Uterus (tissue), 4 donors: ENCODE data around the gene PCDH9. TPM values are rescaled to one million over a fixed set of nuclear protein-coding genes. Genes with fewer than 3 reads are reported as not detected.

Source experiments
- DNase-seq, 2 donors: peaks; one replicate each; pipeline ENCODE4 v3.0.0-alpha.2; 2019 to 2020
- H3K27ac ChIP-seq, 2 donors: fragments of 200-600 bp; sonication (generic); 1 replicate in 1 of 2; 2 replicates in 1 of 2; pipeline ENCODE4 v1.5.1; 2016 to 2018
- H3K27me3 ChIP-seq, 2 donors: fragments of 200-600 bp; sonication (generic); one replicate each; pipeline ENCODE4 v1.5.1; 2018 to 2019; ENCODE audit warnings: control low read depth in 1 of 2
- H3K36me3 ChIP-seq, 2 donors: fragments of 200-600 bp; sonication (generic); one replicate each; pipeline ENCODE4 v1.5.1; 2019; ENCODE audit warnings: control low read depth in 1 of 2
- H3K4me1 ChIP-seq, 2 donors: fragments of 200-600 bp; sonication (generic); one replicate each; pipeline ENCODE4 v1.5.1; 2018 to 2019; ENCODE audit warnings: control low read depth in 1 of 2
- H3K4me3 ChIP-seq, 2 donors: fragments of 200-600 bp; sonication (generic); 1 replicate in 1 of 2; 2 replicates in 1 of 2; pipeline ENCODE4 v1.5.1; 2018 to 2019; ENCODE audit warnings: mild to moderate bottlenecking in 1 of 2
- H3K9me3 ChIP-seq, 2 donors: fragments of 200-600 bp; sonication (generic); one replicate each; pipeline ENCODE4 v1.5.1; 2019; ENCODE audit warnings: control low read depth in 1 of 2
- POLR2A ChIP-seq, 2 donors: fragments of 450-650 bp; IDR thresholded peaks; one replicate each; pipeline ENCODE4 v1.6.1; 2016; ENCODE audit warnings: antibody characterized with exemption in 2 of 2, mild to moderate bottlenecking in 1 of 2, moderate library complexity in 1 of 2
- intact Hi-C: fragments of 100-400 bp; cut with DNase I; formaldehyde crosslinking; loops from one replicate; pipeline ENCODE4 v1.15.1; 2023; ENCODE audit warnings: low total_unique reads
- total RNA-seq, 4 donors: library from RNA; depleted of rRNA in 3 of 4; stranded (reverse); fragments of >200 nt in 3 of 4; gene quantifications; one replicate each; pipeline versions ENCODE4 v1.1.0 to v1.2.4, GENCODE V29; 2014 to 2023
- TF ChIP-seq, protein P1 (sequence below), 4 experiments: fragments of 200-600 bp in 2 of 4; fragments of 450-650 bp in 2 of 4; sonication (generic) in 2 of 4; IDR thresholded peaks; one replicate each; pipeline ENCODE4 v1.5.1; 2016 to 2019; ENCODE audit warnings: antibody characterized with exemption in 4 of 4, mild to moderate bottlenecking in 2 of 4, moderate library complexity in 1 of 4
- donor health status: DM: yes; HTN: yes; CAD: no.

Gene PCDH9
- total RNA-seq, 4 donors from 2014 or later = 0.51 to 45.7 (median 2.1) TPM

DNA sequence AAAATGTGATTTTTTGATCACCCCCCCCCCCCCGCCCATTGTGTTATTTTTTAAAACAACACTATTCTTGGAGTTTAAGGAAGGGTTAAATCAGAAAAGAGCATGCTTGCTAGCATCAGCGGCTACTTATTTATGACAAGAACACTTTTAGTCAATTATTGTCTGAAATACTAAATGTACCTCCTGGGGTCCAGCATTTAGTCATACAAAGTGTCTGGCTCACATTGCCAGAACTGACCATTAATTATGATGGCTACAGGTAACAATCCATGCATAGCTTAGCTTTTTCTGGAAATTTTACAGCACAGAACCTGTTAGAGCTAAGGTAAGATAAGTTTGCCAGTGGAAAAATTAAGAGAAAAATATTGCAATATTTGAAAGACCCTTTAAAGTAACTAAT, 90.1 kb downstream of the PCDH9 start:
- intact Hi-C loops = no loop called here
- no peak for TF ChIP-seq POLR2A (IDR thresholded peaks at IDR 0.05)
- TF ChIP-seq, protein P1, sequence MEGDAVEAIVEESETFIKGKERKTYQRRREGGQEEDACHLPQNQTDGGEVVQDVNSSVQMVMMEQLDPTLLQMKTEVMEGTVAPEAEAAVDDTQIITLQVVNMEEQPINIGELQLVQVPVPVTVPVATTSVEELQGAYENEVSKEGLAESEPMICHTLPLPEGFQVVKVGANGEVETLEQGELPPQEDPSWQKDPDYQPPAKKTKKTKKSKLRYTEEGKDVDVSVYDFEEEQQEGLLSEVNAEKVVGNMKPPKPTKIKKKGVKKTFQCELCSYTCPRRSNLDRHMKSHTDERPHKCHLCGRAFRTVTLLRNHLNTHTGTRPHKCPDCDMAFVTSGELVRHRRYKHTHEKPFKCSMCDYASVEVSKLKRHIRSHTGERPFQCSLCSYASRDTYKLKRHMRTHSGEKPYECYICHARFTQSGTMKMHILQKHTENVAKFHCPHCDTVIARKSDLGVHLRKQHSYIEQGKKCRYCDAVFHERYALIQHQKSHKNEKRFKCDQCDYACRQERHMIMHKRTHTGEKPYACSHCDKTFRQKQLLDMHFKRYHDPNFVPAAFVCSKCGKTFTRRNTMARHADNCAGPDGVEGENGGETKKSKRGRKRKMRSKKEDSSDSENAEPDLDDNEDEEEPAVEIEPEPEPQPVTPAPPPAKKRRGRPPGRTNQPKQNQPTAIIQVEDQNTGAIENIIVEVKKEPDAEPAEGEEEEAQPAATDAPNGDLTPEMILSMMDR (IDR thresholded peaks at IDR 0.05) = no peak
- no peak for DNase-seq
- H3K4me1 ChIP-seq = no peaks in the 10 kb centered on the region
- H3K27ac ChIP-seq = no peak overlapping the region
- H3K4me3 ChIP-seq = no peak overlapping the region
- H3K27me3 ChIP-seq = no peaks in the 10 kb centered on the region
- H3K36me3 ChIP-seq = no peaks in the 10 kb centered on the region
- H3K9me3 ChIP-seq = no peaks in the 10 kb centered on the region

DNA sequence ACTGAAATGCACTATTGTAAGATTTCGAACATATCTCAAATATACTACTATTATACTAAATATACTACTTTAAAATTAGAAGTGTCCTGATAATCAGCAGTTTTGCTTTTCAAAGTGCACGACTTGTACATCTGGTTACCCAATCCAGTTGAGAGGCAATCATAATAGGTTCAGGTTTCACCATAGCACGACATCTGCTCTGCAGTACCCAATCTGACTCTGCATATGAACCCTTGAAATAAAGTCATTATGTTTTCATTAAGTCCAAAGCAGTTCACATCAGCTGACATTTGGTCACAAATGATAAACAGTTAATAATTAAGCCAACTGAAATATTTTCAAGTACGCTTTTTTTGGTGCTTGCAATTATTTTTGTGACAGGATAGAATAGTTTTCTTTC, 90.6 kb downstream of the PCDH9 start:
- TF ChIP-seq, protein P1 (IDR thresholded peaks at IDR 0.05) = no peak
- no peak for TF ChIP-seq POLR2A (IDR thresholded peaks at IDR 0.05)
- Histone ChIP-seq H3K27ac (no peak overlapping the region), H3K36me3 (no peaks in the 10 kb centered on the region), H3K4me1 (no peaks in the 10 kb centered on the region), H3K9me3 (no peaks in the 10 kb centered on the region), H3K27me3 (no peaks in the 10 kb centered on the region), H3K4me3 (no peak overlapping the region)
- intact Hi-C loops = no loop called here
- no peak for DNase-seq

DNA sequence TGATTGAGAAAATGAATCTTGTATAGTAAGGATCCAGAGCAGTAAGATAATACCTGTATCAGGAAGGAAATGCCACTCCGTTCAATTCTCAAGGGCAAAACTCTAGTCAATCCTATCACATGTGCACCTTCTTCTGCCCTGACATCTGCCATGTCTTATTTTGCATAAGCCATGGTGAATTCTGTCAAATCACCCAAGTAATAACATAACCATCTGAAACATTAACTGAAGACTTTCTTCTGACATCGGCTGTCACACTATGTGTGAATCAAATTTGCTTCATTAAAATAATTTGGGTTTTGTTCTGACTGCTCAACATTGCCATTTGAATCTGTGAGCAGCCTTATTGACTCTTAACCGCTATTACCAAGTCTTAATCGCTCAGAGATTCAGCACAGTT, 91.2 kb downstream of the PCDH9 start:
- H3K27me3 ChIP-seq = no peaks in the 10 kb centered on the region
- intact Hi-C loops = no loop called here
- H3K9me3 ChIP-seq = no peaks in the 10 kb centered on the region
- TF ChIP-seq, protein P1 (IDR thresholded peaks at IDR 0.05) = no peak
- TF ChIP-seq POLR2A (IDR thresholded peaks at IDR 0.05) = no peak
- H3K4me3 ChIP-seq = no peak overlapping the region
- H3K4me1 ChIP-seq = no peaks in the 10 kb centered on the region
- H3K27ac ChIP-seq = no peak overlapping the region
- no peak for DNase-seq
- H3K36me3 ChIP-seq = no peaks in the 10 kb centered on the region

DNA sequence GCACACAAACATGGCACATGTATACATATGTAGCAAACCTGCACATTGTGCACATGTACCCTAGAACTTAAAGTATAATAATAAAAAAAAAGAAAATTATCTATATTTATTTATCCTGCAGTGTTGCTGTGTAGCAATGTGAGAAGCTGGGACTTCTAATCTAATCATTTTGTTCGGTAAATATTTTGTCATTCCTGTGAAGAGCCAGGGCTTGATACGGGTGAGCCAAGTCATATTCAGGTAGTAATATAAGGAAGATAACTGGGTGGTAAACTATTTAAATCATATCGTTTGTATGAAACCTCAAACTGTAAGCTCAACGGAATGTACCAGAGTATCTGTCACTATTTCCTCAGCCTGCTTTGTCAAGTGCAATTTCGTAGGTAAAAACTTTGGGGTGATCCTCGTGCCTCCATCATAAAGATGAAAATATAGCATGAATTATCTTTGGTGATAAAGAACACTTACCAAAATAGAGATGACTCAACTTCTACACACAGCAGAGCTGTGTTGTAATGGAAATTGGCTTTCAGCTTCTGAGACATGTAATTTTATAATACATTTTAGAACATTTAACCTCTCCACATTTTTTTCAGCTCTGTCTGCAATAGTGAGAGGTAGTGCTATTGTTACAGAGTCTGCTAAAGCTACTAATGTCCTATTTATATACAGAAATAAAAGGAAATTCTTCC, 92.9 kb downstream of the PCDH9 start:
- Histone ChIP-seq H3K27me3 (no peaks in the 10 kb centered on the region), H3K4me1 (no peaks in the 10 kb centered on the region), H3K9me3 (no peaks in the 10 kb centered on the region), H3K36me3 (no peaks in the 10 kb centered on the region), H3K27ac (no peak overlapping the region), H3K4me3 (no peak overlapping the region)
- DNase-seq = no peak
- intact Hi-C loops = no loop called here
- TF ChIP-seq POLR2A (IDR thresholded peaks at IDR 0.05) = no peak
- TF ChIP-seq, protein P1 (IDR thresholded peaks at IDR 0.05) = no peak

DNA sequence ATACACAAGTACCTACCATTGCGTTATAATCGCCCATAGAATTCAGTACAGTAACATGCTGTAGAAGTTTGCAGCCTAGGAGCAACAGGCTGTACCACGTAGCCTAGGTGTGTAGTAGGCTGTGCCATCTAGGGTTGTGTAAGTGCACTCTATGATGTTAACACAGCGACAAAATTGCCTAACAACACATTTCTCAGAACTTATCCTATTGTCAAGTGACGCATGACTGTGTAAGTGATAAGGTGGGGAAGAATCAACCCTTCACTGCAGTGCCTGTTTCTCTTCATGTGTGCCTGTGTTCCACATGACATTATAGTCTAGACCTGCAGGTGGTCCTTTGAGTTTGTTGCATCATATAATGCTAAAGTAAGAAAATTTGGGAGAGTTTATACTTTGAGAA, 94.0 kb downstream of the PCDH9 start:
- Histone ChIP-seq H3K4me1 (no peaks in the 10 kb centered on the region), H3K36me3 (no peaks in the 10 kb centered on the region), H3K9me3 (no peaks in the 10 kb centered on the region), H3K27ac (no peak overlapping the region), H3K4me3 (no peak overlapping the region), H3K27me3 (no peaks in the 10 kb centered on the region)
- intact Hi-C loops = no loop called here
- DNase-seq = no peak
- TF ChIP-seq, protein P1 (IDR thresholded peaks at IDR 0.05) = no peak
- no peak for TF ChIP-seq POLR2A (IDR thresholded peaks at IDR 0.05)
